Stimulated activated CD4-positive, alpha-beta T cell treated with anti-CD3 and anti-CD28 coated beads, TNF-alpha, amount 100 ng/mL, for 48 hours (primary cell): ENCODE measurements around the gene KIAA1328.

Source experiments
- DNase-seq, 3 donors: peaks; one replicate each; pipeline ENCODE4 v3.0.0-alpha.2; 2020; ENCODE audit warnings: low read depth in 3 of 3

Gene KIAA1328

DNA sequence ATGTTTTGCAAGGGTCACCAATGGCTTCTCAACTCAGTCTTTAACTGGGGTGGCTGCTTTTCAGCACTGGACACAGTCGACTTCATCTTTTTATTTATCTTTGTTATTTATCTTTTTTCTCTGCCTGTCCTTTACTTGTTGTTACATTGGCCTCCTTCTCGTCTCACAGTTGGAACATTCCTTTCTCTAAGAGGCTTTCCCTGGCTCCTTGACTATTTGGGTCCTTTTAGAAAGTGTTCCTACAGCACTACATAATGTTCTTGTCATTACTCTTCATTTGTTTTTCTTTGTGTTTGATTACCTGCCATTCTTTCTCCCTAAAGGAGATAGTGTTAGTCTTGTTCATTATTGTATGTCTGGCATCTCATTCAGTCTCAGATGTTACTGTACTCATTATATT is 122.0 kb downstream of the KIAA1328 start:
- no peak for DNase-seq

GRCh38 chr18:36953047-36953446 is 124.1 kb downstream of the KIAA1328 start:
- no peak for DNase-seq

DNA sequence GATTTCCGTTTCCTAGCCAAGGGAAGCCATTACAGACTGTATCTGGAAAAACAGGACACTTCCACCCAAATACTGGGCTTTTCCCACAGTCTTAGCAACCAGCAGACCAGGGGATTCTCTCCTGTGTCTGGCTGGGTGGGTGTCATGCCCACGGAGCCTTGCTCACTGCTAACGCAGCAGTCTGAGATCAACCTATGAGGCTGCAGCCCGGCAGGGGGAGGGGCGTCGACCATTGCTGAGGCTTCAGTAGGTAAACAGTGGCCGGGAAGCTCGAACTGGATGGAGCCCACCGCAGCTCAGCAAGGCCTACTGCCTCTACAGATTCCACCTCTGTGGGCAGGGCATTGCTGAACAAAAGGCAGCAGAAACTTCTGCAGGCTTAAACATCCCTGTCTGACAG is 131.1 kb downstream of the KIAA1328 start:
- no peak for DNase-seq

GRCh38 chr18:36963464-36963863 is 134.5 kb downstream of the KIAA1328 start:
- DNase-seq: no peak

DNA sequence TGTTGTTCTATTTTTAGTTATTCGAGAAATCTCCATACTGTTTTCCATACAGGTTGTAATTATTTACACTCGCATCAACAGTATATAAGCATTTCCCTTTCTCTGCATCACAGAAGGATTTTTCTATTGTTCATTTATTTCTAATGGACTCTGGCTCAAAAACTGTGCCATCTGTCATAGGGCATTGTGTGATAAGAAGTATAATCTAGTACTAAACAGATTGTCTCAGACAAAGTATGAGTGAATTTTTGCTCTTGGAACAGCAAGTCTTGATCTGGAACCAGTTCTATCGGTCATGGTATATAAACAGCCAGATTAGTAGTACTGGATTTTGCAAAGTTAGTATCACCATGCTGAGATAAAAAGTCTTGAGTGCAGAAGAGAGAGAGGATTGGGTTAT is 145.8 kb downstream of the KIAA1328 start:
- no peak for DNase-seq

DNA sequence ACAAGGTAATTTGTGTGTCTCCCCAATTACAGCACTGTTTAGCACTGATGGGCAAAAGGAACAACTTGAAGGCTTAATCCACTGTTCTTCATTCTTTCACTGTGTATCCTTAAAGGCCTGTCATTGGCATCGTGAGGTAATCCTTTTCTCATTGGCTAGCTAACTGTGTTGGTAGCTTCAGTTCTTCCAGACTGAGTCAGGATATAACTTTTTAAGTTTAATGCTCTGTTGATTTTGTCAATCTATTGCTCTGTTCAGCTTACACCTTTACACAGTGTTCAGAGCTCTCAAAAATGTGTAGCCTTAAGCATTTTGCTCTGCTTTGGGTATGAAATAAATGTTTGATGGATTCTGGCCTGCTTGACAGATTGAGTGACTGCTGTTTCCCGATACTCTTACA is 148.2 kb downstream of the KIAA1328 start:
- DNase-seq: no peak

DNA sequence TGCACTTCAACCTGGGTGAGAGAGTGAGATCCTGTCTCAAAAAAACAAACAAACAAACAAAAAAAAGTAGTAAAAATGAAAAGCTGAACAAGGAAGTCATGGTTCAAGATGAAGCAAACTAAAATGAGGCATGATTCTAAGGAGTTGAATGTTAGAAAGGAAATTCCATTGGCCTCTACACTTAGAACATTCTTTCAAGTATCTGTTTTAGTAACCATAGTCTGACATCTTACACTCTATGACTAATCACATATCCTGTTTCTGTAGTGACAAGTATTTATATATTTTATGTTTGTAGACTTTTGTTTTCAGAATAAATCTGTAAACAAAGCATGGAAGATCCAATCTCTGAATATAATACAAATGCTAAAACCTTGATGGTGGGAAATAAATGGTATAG is 164.1 kb downstream of the KIAA1328 start:
- no peak for DNase-seq

GRCh38 chr18:37006742-37007141 is 177.8 kb downstream of the KIAA1328 start:
- no peak for DNase-seq

DNA sequence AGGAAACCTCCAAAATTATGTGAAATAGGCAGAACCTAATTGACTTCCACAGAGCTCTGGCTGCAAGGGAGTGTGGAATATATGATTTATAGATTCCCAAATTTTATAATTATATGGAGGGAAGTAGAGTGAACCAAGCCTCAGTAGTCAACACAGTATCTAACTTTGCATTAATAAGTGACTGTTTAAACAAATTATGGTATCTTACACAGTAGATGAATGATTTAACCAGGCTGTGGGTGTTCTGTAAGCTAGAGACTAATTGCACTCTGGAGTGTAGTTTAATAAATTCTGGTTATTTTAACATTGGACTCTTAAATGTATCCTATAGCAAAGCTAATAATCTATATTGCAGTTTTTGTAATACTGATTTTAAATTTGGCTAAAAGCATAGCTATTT is 183.5 kb downstream of the KIAA1328 start:
- no peak for DNase-seq

GRCh38 chr18:37019157-37019827 is 190.4 kb downstream of the KIAA1328 start:
- no peak for DNase-seq

GRCh38 chr18:37033419-37033818 is 204.5 kb downstream of the KIAA1328 start:
- DNase-seq: no peak

DNA sequence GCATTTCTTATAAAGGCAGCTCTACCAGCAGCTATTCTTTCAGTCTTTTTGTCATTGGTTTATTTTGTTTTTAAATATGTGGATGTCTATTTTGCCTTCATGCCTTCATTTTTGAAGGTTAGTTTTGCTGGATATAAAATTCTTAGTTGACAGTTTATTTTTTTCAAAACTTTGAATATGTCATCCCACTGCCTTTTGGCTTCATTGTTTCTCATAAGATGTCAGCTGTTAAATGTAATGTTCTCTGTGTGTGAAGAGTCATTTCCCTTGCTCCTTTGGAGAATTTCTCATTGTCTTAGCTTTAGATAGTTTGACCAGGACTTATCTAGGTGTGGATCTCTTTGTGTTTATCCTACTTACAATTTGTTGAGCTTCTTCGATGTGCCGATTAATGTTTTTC is 213.5 kb downstream of the KIAA1328 start:
- DNase-seq: no peak

GRCh38 chr18:37055137-37055802 is 226.3 kb downstream of the KIAA1328 start:
- DNase-seq: no peak

DNA sequence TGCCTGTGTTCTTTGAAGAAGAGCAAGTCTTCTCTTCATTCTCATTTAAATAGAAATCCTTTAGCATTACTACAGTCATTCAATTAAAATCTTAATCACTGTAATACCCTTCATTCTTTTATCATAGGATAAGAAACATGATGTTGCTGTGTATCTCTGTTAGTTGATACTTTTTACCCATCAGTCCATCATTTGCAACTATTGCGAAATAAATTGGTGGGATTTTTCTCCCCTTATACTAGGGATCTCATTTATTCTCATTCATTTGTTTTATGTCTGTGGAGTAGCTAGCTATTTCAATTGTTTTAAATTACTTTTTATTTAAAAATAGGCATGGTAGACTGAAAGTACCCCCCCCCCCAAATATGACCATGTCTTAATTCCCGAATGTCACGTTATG is 235.3 kb downstream of the KIAA1328 start:
- no peak for DNase-seq

- DNase-seq: no peak
These were observed 236.3 kb downstream of the KIAA1328 start for GRCh38 chr18:37065254-37065653.

GRCh38 chr18:37084912-37085311 is 256.0 kb downstream of the KIAA1328 start:
- no peak for DNase-seq

GRCh38 chr18:37085362-37085761 is 256.4 kb downstream of the KIAA1328 start:
- no peak for DNase-seq

- no peak for DNase-seq
These were observed 279.0 kb downstream of the KIAA1328 start for GRCh38 chr18:37107748-37108522.

DNA sequence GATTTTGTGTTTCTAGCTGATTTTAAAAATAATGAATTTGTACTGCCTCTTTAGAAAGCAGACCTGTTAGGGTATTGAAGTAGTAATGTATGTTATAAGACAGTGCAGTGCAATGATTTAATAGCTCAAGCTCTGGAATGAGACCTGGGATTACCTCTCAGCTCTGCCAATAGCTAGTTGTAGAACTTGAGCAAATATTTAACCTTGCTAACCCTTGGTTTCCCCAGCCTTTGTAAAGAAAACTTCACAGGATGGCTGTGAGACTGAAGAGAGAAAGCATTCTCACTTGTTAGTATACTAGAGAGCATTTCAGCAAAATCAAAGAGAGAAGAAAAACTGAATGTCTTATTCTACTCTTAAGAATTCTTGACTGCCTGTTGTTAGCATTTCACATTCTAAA is 293.9 kb downstream of the KIAA1328 start:
- no peak for DNase-seq

DNA sequence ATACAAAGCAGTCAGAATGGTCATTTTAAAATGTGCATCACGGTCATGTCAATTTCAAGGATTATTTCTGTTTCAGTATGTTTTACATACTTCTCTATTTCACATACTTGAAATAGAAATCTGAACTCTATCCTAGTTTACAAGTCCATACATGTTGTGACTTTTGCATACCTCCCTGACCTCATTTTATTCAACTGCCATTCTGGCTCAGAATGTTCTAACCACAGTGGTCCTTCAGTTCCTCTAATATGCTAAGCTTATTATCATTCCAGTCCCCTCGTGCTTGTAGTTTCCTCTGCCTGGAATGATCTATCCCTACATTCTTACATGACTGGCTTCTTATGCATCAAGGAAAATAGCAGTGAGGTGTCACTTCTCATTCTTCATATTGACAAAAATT is 295.6 kb downstream of the KIAA1328 start:
- DNase-seq: no peak

DNA sequence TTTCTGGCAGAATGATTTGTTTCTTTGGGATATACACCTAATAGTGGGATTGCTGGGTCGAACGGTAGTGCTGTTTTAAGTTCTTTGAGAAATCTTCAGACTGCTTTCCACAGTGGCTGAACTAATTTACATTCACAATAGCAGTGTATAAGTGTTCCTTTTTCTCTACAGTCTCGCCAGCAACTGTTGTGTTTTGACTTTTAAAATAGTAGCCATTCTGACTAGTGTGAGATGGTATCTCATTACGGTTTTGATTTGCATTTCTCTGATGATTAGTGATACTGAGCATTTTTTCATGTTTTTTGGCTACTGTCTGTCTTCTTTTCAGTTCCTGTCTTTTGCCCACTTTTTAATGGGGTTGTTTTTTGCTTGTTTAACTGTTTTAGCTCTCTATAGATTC is 306.2 kb downstream of the KIAA1328 start:
- DNase-seq: no peak

GRCh38 chr18:37138456-37138855 is 309.5 kb downstream of the KIAA1328 start:
- DNase-seq: no peak

- no peak for DNase-seq
These were observed 310.9 kb downstream of the KIAA1328 start for GRCh38 chr18:37139876-37140275.
